Heart right ventricle (tissue), 16 donors: ENCODE data around the gene CYSLTR2. TPM values are rescaled to one million over a fixed set of nuclear protein-coding genes. Genes with fewer than 3 reads are reported as not detected.
"Not testable (repeated sequence)": the region's sequence is repeated elsewhere in the genome, so short reads cannot be mapped to it uniquely, and the experiment has no call there.

Experiments
- ATAC-seq, 8 donors: fragments of 200-7000 bp; cut with Tn5 transposase; one replicate each; pipeline ENCODE4 v1.9.1; 2020; ENCODE audit warnings: mild to moderate bottlenecking in 8 of 8, moderate library complexity in 8 of 8, moderate number of reproducible peaks in 1 of 8
- DNase-seq, 2 donors: peaks; one replicate each; pipeline ENCODE4 v3.0.0-alpha.2; 2020
- H3K27ac ChIP-seq, 10 donors: fragments of 200-600 bp; sonication (generic) in 2 of 10; one replicate each; pipeline versions ENCODE4 v1.5.0 to v1.8.0; 2020 to 2022; ENCODE audit warnings: mild to moderate bottlenecking in 3 of 10
- H3K27me3 ChIP-seq, 7 donors: fragments of 200-600 bp; one replicate each; pipeline ENCODE4 v1.8.0; 2021 to 2022; ENCODE audit warnings: mild to moderate bottlenecking in 2 of 7
- H3K36me3 ChIP-seq, 9 donors: fragments of 200-600 bp; sonication (generic) in 1 of 9; one replicate each; pipeline versions ENCODE4 v1.5.0 to v1.8.0; 2020 to 2022; ENCODE audit warnings: mild to moderate bottlenecking in 2 of 9
- H3K4me1 ChIP-seq, 9 donors: fragments of 200-600 bp; sonication (generic) in 1 of 9; one replicate each; pipeline versions ENCODE4 v1.5.0 to v1.8.0; 2020 to 2022; ENCODE audit warnings: mild to moderate bottlenecking in 4 of 9
- H3K4me3 ChIP-seq, 10 donors: fragments of 200-600 bp; sonication (generic) in 2 of 10; one replicate each; pipeline versions ENCODE4 v1.5.0 to v1.8.0; 2020 to 2022; ENCODE audit warnings: mild to moderate bottlenecking in 7 of 10, moderate library complexity in 2 of 10
- H3K9me3 ChIP-seq, 11 donors: fragments of 200-600 bp in 10 of 11; sonication (generic) in 2 of 11; one replicate each; pipeline versions ENCODE4 v1.5.0 to v1.8.0; 2013 to 2022; ENCODE audit warnings: mild to moderate bottlenecking in 2 of 11, control low read depth in 1 of 11, moderate library complexity in 1 of 11
- WGBS, 2 donors: extraction: QIAGEN DNeasy Blood & Tissue Kit; methylation state at CpG; one replicate each; pipeline ENCODE4 v1.1.7; 2013; ENCODE audit warnings: inconsistent platforms in 1 of 2; 5-methylcytosine and 5-hydroxymethylcytosine counted together
- intact Hi-C, 10 donors: fragments of 100-400 bp; cut with DNase I; formaldehyde crosslinking; loops; one replicate each; pipeline versions ENCODE4 v1.11.1 to v1.14.2; 2022
- polyA plus RNA-seq, 2 donors: library from polyadenylated mRNA; stranded (reverse); fragments of 200-250 nt; gene quantifications; one replicate each; pipeline ENCODE4 v1.2.3, GENCODE V29; 2013
- total RNA-seq, 10 donors: library from RNA; stranded (reverse); fragmentation: NEBNext Ultra II Directional in 3 of 10; extraction: Animal tissue kit (Norgen Biotek cat#: 25700) in 3 of 10; gene quantifications; one replicate each; pipeline versions ENCODE4 v1.2.1 to v1.2.4, GENCODE V29; 2021 to 2023
- TF ChIP-seq, protein P1 (sequence below), 9 donors: fragments of 200-600 bp; sonication (generic) in 2 of 9; IDR thresholded peaks; one replicate each; pipeline versions ENCODE4 v1.5.0 to v1.8.0; 2021 to 2022; ENCODE audit warnings: antibody characterized with exemption in 9 of 9, mild to moderate bottlenecking in 5 of 9, moderate library complexity in 1 of 9
- donor health status: Arrhythmogenic right ventricular cardiomyopathy.
- donor health status: ischemic (EF 13 %, LVEDD 7.1; RV severe dilation, severe dysfunction).
- donor health status: healthy with polysubstance abuse.
- donor health status: DM: no; HTN: yes; CAD: no.
- donor health status: DM: no; HTN: no; CAD: no.
- donor health status: ischemic (EF 25% LVEDD 6.9; RV normal size, moderate dysfunction).
- donor health status: ischemic (EF 25% LVEDD 5.7; RV mildly dilated, moderate dysfunction).
- donor health status: healthy.
- donor health status: DM: yes; HTN: yes; CAD: no.
- donor health status: Ischemic cardiomyopathy.
- donor health status: ischemic (EF 35%, LVEDD 5.7; RV mildly dilated, moderate dysfunction).
- donor health status: nonischemic (EF 11% LVEDD 7.7; RV severe dilation, severe dysfunction).
- donor health status: DM: yes; HTN: yes; CAD: no.
- donor health status: PGD.
- donor health status: ischemic (EF 29% LVEDD 5.4; RV normal size, mild dysfunction).
- donor health status: nonischemic (EF 23%, LVEDD 6.1; RV moderate dilation, normal function).

Gene CYSLTR2
- total and polyA plus RNA-seq, 12 donors, result 1.1 to 10.7 (median 6.2) TPM

DNA sequence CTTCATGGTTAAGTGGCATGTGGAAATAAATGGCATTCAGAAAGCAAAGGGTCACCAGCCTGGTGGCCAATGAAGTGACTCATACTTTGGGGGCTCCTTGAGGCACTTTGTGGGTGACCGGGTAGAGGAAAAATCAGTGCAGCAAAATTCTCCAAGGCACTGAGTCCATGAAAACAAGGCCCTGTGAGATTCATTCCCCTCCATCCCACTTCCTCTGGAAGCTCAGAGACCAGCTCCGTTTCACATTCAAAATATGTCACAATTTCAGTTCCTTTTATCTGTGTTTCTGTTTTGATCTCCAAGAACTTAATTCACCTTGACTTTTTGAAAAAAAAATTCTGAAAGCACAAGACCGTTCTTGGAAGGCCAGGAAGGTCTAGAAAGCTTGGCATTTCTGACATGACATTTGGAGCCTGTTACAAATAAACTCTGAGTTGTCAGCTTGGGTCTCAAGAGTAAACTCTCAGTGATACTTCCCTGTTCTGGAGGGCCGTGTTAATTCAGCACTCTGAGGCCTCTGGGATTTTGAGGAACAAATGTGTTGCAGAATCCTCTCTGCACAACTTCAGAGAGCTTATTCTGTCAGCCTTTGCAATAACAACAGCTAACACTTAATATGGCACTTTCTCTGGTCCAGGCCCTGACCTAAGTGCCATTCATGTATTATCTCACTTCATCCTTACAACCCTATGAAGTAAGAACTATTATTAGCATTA lies 6.8 kb downstream of the CYSLTR2 start:
- no peaks in the 10 kb centered on the region for H3K36me3 ChIP-seq
- no peaks in the 10 kb centered on the region for H3K27me3 ChIP-seq
- DNase-seq (peak in 1 of 2 donors; percentile 40), ATAC-seq (peak; percentile 73 to 91 (median 86))
- peak overlapping the region; percentile 14 to 83 (median 57) for H3K27ac ChIP-seq
- H3K4me3 ChIP-seq, result no peak overlapping the region
- H3K9me3 ChIP-seq, result peaks cover 0 to 28% (median 10%) of the 10 kb centered on the region in 11 donors
- H3K4me1 ChIP-seq, result peaks cover 0 to 55% (median 16%) of the 10 kb centered on the region in 9 donors
- 25 to 35% methylated on average over 4 of the region's 4 CpGs for WGBS, 2 donors
- TF ChIP-seq, protein P1, sequence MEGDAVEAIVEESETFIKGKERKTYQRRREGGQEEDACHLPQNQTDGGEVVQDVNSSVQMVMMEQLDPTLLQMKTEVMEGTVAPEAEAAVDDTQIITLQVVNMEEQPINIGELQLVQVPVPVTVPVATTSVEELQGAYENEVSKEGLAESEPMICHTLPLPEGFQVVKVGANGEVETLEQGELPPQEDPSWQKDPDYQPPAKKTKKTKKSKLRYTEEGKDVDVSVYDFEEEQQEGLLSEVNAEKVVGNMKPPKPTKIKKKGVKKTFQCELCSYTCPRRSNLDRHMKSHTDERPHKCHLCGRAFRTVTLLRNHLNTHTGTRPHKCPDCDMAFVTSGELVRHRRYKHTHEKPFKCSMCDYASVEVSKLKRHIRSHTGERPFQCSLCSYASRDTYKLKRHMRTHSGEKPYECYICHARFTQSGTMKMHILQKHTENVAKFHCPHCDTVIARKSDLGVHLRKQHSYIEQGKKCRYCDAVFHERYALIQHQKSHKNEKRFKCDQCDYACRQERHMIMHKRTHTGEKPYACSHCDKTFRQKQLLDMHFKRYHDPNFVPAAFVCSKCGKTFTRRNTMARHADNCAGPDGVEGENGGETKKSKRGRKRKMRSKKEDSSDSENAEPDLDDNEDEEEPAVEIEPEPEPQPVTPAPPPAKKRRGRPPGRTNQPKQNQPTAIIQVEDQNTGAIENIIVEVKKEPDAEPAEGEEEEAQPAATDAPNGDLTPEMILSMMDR (IDR thresholded peaks at IDR 0.05), result no peak
- intact Hi-C loops, result loop anchor here in 1 of 10 donors (5.0 kb wide), 1 partner anchor 62 kb away; no protein-coding TSS in a partner anchor

DNA sequence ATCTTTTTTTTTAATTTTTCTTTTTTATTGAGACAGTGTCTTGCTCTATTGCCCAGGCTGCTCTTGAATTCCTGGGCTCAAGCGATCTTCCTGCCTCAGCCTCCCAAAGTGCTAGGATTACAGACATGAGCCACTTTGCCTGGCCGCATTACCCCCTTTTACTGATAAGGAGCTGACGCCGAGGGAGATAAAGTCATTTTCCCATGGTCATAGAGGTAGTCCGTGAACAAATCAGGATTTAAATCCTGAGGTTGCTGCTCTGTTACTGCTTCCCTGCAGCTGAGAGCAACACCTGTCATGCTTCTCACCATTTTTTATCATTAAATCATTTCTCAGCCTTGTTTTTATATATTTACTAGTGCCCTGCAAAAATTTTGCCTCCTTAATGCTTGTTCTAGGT lies 7.4 kb downstream of the CYSLTR2 start:
- WGBS, 2 donors, result 34 to 39% methylated on average over 5 of the region's 5 CpGs
- Histone ChIP-seq H3K9me3 (peaks cover 0 to 34% (median 15%) of the 10 kb centered on the region in 11 donors), H3K36me3 (no peaks in the 10 kb centered on the region), H3K4me1 (peaks cover 0 to 51% (median 16%) of the 10 kb centered on the region in 9 donors), H3K27me3 (no peaks in the 10 kb centered on the region), H3K4me3 (no peak overlapping the region), H3K27ac (peak overlapping the region in 9 of 10 donors; percentile 14 to 83 (median 57))
- ATAC-seq (no peak), DNase-seq (no peak)
- intact Hi-C loops, result loop anchor here in 1 of 10 donors (5.0 kb wide), 1 partner anchor 61 kb away; no protein-coding TSS in a partner anchor
- TF ChIP-seq, protein P1 (IDR thresholded peaks at IDR 0.05), result no peak

GRCh38 chr13:48662226-48662625 lies 8.5 kb downstream of the CYSLTR2 start:
- ATAC-seq (no peak), DNase-seq (no peak)
- TF ChIP-seq, protein P1 (IDR thresholded peaks at IDR 0.05), result no peak
- intact Hi-C loops, result loop anchor here in 1 of 10 donors (5.0 kb wide), 1 partner anchor 60 kb away; no protein-coding TSS in a partner anchor
- WGBS, 2 donors, result 77 to 85% methylated on average over 1 of the region's 1 CpG
- no peak overlapping the region for H3K4me3 ChIP-seq
- H3K9me3 ChIP-seq, result peaks cover 0 to 46% (median 25%) of the 10 kb centered on the region in 11 donors
- H3K27ac ChIP-seq, result peak overlapping the region in 3 of 10 donors; percentile 4 to 83 (median 14)
- no peaks in the 10 kb centered on the region for H3K27me3 ChIP-seq
- H3K36me3 ChIP-seq, result no peaks in the 10 kb centered on the region
- peaks cover 0 to 42% (median 16%) of the 10 kb centered on the region in 9 donors for H3K4me1 ChIP-seq

GRCh38 chr13:48667136-48667535 lies 13.4 kb downstream of the CYSLTR2 start:
- Histone ChIP-seq H3K27me3 (no peaks in the 10 kb centered on the region), H3K9me3 (peaks cover 0 to 82% (median 47%) of the 10 kb centered on the region in 11 donors), H3K4me3 (no peak overlapping the region), H3K36me3 (no peaks in the 10 kb centered on the region), H3K27ac (peak overlapping the region in 2 of 10 donors; percentile 12 to 42), H3K4me1 (peaks cover 0 to 3% (median 0%) of the 10 kb centered on the region in 9 donors)
- no peak for DNase-seq
- ATAC-seq, result no peak
- intact Hi-C loops, result no loop called here
- TF ChIP-seq, protein P1 (IDR thresholded peaks at IDR 0.05), result no peak
- WGBS, 2 donors, result 59 to 71% methylated on average over 3 of the region's 3 CpGs

GRCh38 chr13:48671421-48671820 lies 17.7 kb downstream of the CYSLTR2 start:
- 86 to 88% methylated on average over 2 of the region's 2 CpGs for WGBS, 2 donors
- H3K4me1 ChIP-seq, intact Hi-C loops, H3K27ac ChIP-seq, ATAC-seq, DNase-seq, H3K36me3 ChIP-seq, H3K4me3 ChIP-seq, H3K27me3 ChIP-seq: not testable (repeated sequence)
- peaks cover 0 to 46% (median 28%) of the 10 kb centered on the region in 11 donors for H3K9me3 ChIP-seq
